ENCODE results near the gene KIF20B.

DNA sequence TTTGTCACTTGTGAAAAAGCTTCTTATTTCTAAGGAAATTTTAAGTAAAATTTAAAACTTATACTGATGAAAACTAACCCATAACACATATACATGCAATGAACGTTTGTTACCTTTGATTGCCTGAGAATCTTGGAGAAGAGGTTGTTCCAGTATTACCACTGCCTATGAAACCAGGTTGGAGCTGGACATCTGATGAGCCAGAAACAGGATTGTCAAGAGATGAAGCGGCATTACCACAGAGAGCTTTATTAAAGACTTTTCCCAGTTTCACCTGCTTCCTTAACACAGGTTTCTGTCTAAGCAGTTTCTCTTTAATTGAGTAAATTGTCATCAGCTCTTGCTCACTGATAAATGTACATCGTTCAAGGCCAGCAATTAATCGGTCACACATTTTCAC is 9.0 kb upstream of the KIF20B start:
- TF ChIP-seq, protein P1, sequence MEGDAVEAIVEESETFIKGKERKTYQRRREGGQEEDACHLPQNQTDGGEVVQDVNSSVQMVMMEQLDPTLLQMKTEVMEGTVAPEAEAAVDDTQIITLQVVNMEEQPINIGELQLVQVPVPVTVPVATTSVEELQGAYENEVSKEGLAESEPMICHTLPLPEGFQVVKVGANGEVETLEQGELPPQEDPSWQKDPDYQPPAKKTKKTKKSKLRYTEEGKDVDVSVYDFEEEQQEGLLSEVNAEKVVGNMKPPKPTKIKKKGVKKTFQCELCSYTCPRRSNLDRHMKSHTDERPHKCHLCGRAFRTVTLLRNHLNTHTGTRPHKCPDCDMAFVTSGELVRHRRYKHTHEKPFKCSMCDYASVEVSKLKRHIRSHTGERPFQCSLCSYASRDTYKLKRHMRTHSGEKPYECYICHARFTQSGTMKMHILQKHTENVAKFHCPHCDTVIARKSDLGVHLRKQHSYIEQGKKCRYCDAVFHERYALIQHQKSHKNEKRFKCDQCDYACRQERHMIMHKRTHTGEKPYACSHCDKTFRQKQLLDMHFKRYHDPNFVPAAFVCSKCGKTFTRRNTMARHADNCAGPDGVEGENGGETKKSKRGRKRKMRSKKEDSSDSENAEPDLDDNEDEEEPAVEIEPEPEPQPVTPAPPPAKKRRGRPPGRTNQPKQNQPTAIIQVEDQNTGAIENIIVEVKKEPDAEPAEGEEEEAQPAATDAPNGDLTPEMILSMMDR (IDR thresholded peaks at IDR 0.05) = no peak
- TF ChIP-seq POLR2A (IDR thresholded peaks at IDR 0.05) = no peak

Data from prostate gland (tissue), 2 donors.